ENCODE data around the gene UPF1.

GRCh38 chr19:18860302-18860700 lies 28.5 kb downstream of the UPF1 start:
- TF ChIP-seq CTCF (IDR thresholded peaks at IDR 0.05): no peak
- TF ChIP-seq EZH2 (IDR thresholded peaks at IDR 0.05): no peak
- TF ChIP-seq EZH2phosphoT487 (IDR thresholded peaks at IDR 0.05): no peak
